Measurements from ENCODE around the gene DTNBP1. TPM values are rescaled to one million over a fixed set of nuclear protein-coding genes. Genes with fewer than 3 reads are reported as not detected.
A peak's percentile ranks its signal among the peaks of the same experiment; 100 is the strongest.

The DTNBP1 gene
- total and polyA plus RNA-seq, 5 donors, result 17.2 to 34.0 (median 24.9) TPM

DNA sequence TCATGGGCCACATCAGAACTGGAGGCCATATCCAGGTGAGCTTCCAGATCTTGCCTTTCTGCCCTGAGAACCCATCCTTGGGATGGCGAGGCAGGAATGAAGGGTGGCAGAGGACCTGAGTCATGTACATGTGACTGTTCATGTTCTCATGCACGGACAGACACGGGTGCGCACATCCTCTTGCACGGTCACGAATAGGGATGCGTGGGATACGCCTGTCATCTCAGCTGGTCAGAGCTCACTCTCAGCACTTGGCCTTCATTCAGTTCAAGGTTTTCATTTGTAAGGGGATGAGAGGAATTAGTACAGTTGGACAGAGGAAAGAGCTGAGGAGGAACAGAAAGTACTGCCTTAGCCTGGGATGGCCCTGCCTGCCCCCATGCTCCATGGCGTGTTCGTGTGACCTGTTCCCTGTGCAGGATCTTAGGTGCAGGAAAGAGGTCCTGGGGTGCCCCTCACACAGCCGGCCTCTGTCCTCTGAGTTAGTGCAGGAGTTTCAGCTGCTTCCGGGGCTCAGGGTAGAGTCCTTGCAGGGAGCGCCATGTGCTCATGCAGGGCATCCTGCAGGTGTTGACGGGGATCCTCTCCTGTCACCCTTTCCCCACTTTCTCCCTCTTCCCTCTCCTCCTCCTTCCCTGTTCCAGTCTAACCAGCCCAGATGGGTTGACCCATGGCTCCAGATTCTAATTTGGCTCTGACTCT is 173.4 kb downstream of the DTNBP1 start:
- ATAC-seq (no peak), DNase-seq (no peak)
- H3K4me1 ChIP-seq (ENCODE audit: control insufficient read depth, insufficient read depth, low read length), result peaks cover 9% of the 10 kb centered on the region
- intact Hi-C loops (cut with DNase I), result no loop called here
- no peaks in the 10 kb centered on the region for H3K9me3 ChIP-seq (ENCODE audit: control insufficient read depth, low read length)
- 87% methylated on average over 14 of the region's 14 CpGs for WGBS
- no peaks in the 10 kb centered on the region for H3K27me3 ChIP-seq (ENCODE audit: control insufficient read depth, insufficient read depth)
- H3K4me3 ChIP-seq (ENCODE audit: low read length), result no peak overlapping the region
- no peak overlapping the region for H3K27ac ChIP-seq (ENCODE audit: low read length)

DNA sequence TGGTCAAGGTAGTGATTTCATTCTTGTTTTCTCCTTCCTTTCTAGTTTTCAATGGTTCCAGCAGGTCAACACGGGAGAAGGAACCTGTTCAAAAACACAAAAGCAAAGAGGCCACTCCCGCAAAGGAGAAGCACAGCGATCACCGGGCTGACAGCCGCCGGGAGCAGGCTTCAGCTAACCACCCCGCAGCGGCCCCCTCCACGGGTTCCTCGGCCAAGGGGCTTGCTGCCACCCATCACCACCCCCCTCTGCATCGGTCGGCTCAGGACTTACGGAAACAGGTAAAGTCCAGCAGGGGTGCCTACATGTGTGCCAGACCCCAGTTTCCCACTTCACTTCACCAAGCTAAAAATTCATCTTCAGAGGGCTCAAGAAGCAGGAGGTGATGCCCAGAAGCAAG is 175.6 kb downstream of the DTNBP1 start:
- WGBS, result 97% methylated on average over 13 of the region's 13 CpGs
- Histone ChIP-seq H3K4me1 (ENCODE audit: control insufficient read depth, insufficient read depth, low read length) (peaks cover 13% of the 10 kb centered on the region), H3K4me3 (ENCODE audit: low read length) (no peak overlapping the region), H3K27me3 (ENCODE audit: control insufficient read depth, insufficient read depth) (no peaks in the 10 kb centered on the region), H3K9me3 (ENCODE audit: control insufficient read depth, low read length) (no peaks in the 10 kb centered on the region), H3K27ac (ENCODE audit: low read length) (no peak overlapping the region)
- DNase-seq, result no peak
- no peak for ATAC-seq
- intact Hi-C loops (cut with DNase I), result no loop called here

DNA sequence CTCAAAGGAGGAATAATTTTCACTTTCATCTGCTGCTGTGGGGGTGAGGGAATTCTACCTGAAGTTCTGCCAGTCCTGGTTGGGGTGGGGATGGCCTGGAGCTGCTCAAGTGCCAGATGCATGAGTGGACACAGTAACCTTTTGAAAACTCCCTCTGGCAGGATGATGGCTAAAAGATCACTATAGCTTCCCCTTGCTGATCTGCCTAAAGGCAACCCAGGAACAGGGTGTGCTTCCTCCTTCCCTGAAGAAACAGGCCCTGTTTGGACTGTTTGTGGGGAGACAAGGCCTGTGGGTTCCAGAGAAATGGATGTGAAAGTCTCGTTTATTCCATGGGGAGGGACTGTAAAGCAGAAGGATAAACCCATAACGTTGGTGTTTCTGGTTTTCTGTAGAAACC is 176.9 kb downstream of the DTNBP1 start:
- intact Hi-C loops (cut with DNase I), result no loop called here
- Histone ChIP-seq H3K9me3 (ENCODE audit: control insufficient read depth, low read length) (no peaks in the 10 kb centered on the region), H3K27me3 (ENCODE audit: control insufficient read depth, insufficient read depth) (no peaks in the 10 kb centered on the region), H3K4me1 (ENCODE audit: control insufficient read depth, insufficient read depth, low read length) (peaks cover 8% of the 10 kb centered on the region), H3K4me3 (ENCODE audit: low read length) (no peak overlapping the region), H3K27ac (ENCODE audit: low read length) (no peak overlapping the region)
- DNase-seq, result no peak
- 71% methylated on average over 2 of the region's 2 CpGs for WGBS
- ATAC-seq, result no peak

DNA sequence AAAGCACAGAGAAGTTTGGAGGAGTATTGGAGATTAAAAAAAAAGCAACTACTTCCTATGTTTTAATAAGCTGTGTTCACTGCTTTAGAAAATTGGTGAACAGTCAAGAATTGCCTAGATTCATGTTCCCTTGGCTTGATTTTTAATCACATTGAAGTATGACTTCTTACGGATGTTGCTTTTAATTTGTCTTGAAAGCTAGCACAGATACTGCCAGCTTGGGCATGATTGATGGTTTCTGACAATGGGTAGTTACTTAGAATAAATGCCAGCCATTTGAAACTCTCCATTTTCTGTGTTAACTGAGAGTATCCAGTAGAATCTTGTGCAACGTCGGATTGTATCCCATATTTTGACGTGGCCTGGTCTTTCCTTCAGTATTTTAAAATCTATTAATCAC is 178.0 kb downstream of the DTNBP1 start:
- ATAC-seq (no peak), DNase-seq (no peak)
- intact Hi-C loops (cut with DNase I), result no loop called here
- 92% methylated on average over 4 of the region's 4 CpGs for WGBS
- no peak overlapping the region for H3K4me3 ChIP-seq (ENCODE audit: low read length)
- peaks cover 8% of the 10 kb centered on the region for H3K4me1 ChIP-seq (ENCODE audit: control insufficient read depth, insufficient read depth, low read length)
- no peaks in the 10 kb centered on the region for H3K27me3 ChIP-seq (ENCODE audit: control insufficient read depth, insufficient read depth)
- no peaks in the 10 kb centered on the region for H3K9me3 ChIP-seq (ENCODE audit: control insufficient read depth, low read length)
- no peak overlapping the region for H3K27ac ChIP-seq (ENCODE audit: low read length)

DNA sequence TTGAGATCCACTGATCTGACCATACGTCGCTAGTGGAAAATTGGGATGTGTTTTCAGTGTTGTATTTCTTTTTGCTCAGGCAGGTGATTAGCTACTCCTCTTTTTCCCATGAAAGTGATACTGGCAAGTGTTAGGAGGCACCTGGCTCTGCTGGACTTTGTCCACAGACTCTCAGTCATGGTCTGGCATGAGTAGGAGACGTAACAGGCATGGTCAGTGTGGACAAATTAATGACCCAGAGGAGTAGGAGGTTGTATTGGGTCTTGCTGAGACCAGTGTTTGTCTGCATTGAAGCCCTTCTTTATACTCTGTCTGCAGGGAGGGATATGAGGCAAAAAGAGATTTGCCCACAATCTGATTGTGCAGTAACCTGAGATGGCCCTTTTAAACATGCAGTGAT is 178.7 kb downstream of the DTNBP1 start:
- no peaks in the 10 kb centered on the region for H3K27me3 ChIP-seq (ENCODE audit: control insufficient read depth, insufficient read depth)
- intact Hi-C loops (cut with DNase I), result no loop called here
- 88% methylated on average over 3 of the region's 3 CpGs for WGBS
- H3K27ac ChIP-seq (ENCODE audit: low read length), result no peak overlapping the region
- DNase-seq (no peak), ATAC-seq (no peak)
- peaks cover 8% of the 10 kb centered on the region for H3K4me1 ChIP-seq (ENCODE audit: control insufficient read depth, insufficient read depth, low read length)
- no peaks in the 10 kb centered on the region for H3K9me3 ChIP-seq (ENCODE audit: control insufficient read depth, low read length)
- H3K4me3 ChIP-seq (ENCODE audit: low read length), result no peak overlapping the region

DNA sequence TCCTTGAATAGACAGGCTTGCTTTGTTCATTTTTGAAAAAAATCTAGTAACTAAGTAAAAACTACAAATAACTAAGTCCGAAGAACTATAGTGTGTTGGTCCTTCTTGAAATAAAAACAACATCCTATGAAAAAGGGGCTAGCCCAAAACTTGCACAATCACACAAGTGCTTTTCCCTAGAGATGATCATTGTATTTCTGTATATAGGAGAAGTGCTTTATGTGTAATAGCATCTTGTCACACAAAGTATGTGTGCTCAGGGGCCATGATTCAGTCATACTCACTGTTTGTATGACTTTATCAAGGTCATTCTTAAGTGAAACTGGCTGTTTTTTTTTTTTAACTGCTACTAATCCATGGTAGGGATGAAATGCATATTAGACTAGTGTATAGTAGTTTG is 179.8 kb downstream of the DTNBP1 start:
- intact Hi-C loops (cut with DNase I), result no loop called here
- H3K27ac ChIP-seq (ENCODE audit: low read length), result no peak overlapping the region
- ATAC-seq (no peak), DNase-seq (no peak)
- no peak overlapping the region for H3K4me3 ChIP-seq (ENCODE audit: low read length)
- WGBS, result 96% methylated on average over 1 of the region's 1 CpG
- no peaks in the 10 kb centered on the region for H3K27me3 ChIP-seq (ENCODE audit: control insufficient read depth, insufficient read depth)
- peaks cover 8% of the 10 kb centered on the region for H3K4me1 ChIP-seq (ENCODE audit: control insufficient read depth, insufficient read depth, low read length)
- no peaks in the 10 kb centered on the region for H3K9me3 ChIP-seq (ENCODE audit: control insufficient read depth, low read length)

DNA sequence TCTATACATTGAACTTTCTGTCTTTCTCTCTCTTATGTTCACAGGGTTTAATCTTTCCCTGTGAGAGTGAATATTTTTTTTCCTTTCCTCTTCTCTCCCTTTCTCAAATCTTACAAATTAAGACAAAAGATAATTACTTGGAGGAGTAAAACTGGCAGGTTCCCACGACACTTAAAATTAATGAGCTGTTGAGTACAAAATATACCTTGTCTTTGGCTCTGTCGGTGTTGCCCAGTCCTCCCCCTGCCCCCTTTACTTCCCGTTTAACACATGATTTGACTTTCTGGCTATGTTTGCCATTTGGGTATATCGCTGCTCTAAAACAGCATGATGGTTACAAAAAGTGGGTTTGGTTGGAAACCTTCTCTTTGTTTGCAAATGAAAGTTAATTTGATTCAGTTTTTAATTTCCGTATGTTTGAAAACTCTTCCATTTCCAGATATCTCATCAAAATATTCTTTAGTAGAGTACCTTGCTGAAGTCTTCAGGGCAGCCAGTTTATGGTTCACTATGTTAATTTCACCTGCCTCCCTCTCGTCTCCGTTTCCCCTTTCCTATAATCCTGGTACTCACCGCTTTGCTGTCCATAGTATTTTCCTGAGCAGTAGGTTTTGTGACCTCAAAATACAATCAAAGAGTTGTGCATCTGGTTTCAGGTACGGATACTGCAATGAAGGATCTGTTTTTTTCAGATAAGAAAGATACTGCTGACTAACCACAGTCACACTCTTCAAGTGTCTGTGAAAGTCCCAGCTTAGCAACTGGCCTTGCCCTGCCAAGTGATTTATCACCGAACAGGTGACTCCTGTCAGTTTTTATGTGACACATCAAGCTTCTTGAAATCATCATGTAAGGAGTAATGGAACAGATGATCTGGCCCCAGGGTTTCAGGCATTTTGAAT is 181.2 kb downstream of the DTNBP1 start:
- H3K27ac ChIP-seq (ENCODE audit: low read length), result no peak overlapping the region
- H3K4me3 ChIP-seq (ENCODE audit: low read length), result no peak overlapping the region
- H3K9me3 ChIP-seq (ENCODE audit: control insufficient read depth, low read length), result no peaks in the 10 kb centered on the region
- peaks cover 10% of the 10 kb centered on the region for H3K4me1 ChIP-seq (ENCODE audit: control insufficient read depth, insufficient read depth, low read length)
- peak; percentile 39 to 55 for ATAC-seq
- intact Hi-C loops (cut with DNase I), result no loop called here
- 72% methylated on average over 10 of the region's 10 CpGs for WGBS
- DNase-seq, result no peak
- no peaks in the 10 kb centered on the region for H3K27me3 ChIP-seq (ENCODE audit: control insufficient read depth, insufficient read depth)

DNA sequence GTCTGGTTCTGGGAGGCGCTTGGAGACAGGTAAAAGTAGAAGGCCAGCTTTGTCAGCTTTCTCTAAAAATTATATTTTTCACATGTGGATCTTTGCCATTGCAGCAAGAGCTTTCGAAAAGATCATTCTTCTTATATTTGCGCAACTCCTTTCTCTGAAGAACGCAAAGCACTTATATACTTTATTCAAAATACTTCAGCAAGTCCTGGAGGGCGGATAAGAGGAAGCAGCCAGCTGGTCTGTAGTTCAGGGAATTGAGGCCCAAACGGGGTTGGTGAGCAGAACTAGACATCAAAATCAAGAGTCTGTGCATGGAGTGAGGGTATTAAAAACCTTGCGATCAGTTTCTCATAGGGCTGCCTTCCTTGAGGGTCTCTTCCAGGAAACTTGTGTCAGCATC is 182.3 kb downstream of the DTNBP1 start:
- no peak for DNase-seq
- ATAC-seq, result no peak
- WGBS, result 86% methylated on average over 7 of the region's 7 CpGs
- Histone ChIP-seq H3K27ac (ENCODE audit: low read length) (no peak overlapping the region), H3K4me3 (ENCODE audit: low read length) (no peak overlapping the region), H3K4me1 (ENCODE audit: control insufficient read depth, insufficient read depth, low read length) (peaks cover 10% of the 10 kb centered on the region), H3K27me3 (ENCODE audit: control insufficient read depth, insufficient read depth) (no peaks in the 10 kb centered on the region), H3K9me3 (ENCODE audit: control insufficient read depth, low read length) (no peaks in the 10 kb centered on the region)
- intact Hi-C loops (cut with DNase I), result no loop called here

DNA sequence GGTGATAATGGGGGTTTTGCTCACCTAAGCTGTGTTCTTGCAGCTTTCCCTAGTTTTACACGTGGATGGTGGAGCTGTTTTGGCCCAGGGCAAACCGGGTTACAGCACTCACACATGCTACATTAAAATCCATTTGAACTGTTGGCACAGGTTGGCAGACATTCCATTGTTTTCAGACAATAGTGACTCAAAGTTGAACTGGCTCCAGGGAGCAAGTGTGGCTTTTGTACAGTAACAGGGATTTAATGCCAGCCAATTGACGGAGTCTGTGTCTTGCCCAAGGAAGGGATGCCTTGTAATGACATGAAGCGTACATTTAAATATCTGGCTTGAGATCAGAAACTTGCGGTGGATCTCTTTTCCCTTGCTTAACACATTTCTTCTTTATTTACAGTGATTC is 183.1 kb downstream of the DTNBP1 start:
- Histone ChIP-seq H3K27me3 (ENCODE audit: control insufficient read depth, insufficient read depth) (no peaks in the 10 kb centered on the region), H3K9me3 (ENCODE audit: control insufficient read depth, low read length) (no peaks in the 10 kb centered on the region), H3K27ac (ENCODE audit: low read length) (no peak overlapping the region), H3K4me1 (ENCODE audit: control insufficient read depth, insufficient read depth, low read length) (peaks cover 13% of the 10 kb centered on the region), H3K4me3 (ENCODE audit: low read length) (no peak overlapping the region)
- no peak for DNase-seq
- no peak for ATAC-seq
- 67% methylated on average over 5 of the region's 5 CpGs for WGBS
- intact Hi-C loops (cut with DNase I), result no loop called here

DNA sequence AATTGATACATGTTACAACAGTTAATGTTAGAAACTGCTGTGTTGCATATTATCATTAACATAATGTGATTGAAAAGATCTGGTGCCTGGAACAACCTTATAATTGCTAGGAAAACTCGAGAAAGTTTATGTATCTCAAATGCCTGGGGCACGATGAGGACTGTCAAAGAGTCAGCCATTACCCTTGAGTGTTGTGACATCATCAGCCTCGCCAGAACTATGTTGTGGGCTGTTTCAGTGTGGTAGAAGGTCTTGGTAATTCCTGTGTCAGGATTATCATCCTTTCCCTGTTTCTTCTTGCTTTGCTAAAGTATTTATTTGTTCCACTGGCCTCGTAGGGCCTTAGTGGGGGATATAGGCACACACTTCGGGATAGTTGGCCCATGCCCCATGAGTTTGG is 185.1 kb downstream of the DTNBP1 start:
- no peaks in the 10 kb centered on the region for H3K27me3 ChIP-seq (ENCODE audit: control insufficient read depth, insufficient read depth)
- no peak overlapping the region for H3K4me3 ChIP-seq (ENCODE audit: low read length)
- peaks cover 11% of the 10 kb centered on the region for H3K4me1 ChIP-seq (ENCODE audit: control insufficient read depth, insufficient read depth, low read length)
- H3K9me3 ChIP-seq (ENCODE audit: control insufficient read depth, low read length), result no peaks in the 10 kb centered on the region
- ATAC-seq, result no peak
- no peak for DNase-seq
- intact Hi-C loops (cut with DNase I), result no loop called here
- H3K27ac ChIP-seq (ENCODE audit: low read length), result no peak overlapping the region
- 76% methylated on average over 5 of the region's 5 CpGs for WGBS

DNA sequence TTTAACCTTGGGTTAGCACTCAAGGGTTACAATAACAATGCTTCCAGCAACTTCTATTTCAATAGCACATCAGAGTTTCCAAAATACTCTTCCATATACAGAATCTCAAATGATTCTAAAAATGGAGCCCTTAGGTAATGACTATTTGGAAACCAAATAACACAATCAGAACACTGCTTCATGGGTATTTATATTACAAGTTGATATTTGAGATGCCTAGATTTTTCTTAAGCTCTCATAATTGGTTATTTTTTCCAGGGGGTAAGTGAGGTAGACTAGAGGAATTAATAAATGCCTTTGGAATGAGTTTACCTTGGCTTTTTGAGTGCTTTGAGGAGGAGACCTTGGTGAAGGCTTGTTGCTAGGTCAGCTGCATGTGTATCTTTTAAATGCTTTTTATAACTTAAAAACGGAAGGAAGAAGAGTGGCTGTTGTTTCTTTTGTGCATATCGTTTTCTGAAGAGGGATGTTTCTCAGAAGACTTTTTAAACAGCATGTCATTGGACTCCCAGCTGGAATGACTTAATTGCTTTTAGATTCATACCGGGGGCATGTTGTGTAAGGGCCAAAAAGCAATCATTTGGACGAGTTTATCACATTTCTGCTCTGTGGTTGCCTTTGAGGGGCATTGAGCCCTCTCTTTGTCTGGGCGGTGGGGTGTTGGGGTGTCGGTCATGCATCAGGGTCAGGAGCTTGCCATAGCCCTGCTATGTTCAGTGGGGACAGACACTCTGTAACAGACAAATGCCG is 186.0 kb downstream of the DTNBP1 start:
- Histone ChIP-seq H3K4me1 (ENCODE audit: control insufficient read depth, insufficient read depth, low read length) (peaks cover 11% of the 10 kb centered on the region), H3K9me3 (ENCODE audit: control insufficient read depth, low read length) (no peaks in the 10 kb centered on the region), H3K27ac (ENCODE audit: low read length) (peak overlapping the region; percentile 20), H3K27me3 (ENCODE audit: control insufficient read depth, insufficient read depth) (no peaks in the 10 kb centered on the region), H3K4me3 (ENCODE audit: low read length) (no peak overlapping the region)
- DNase-seq (no peak), ATAC-seq (no peak)
- intact Hi-C loops (cut with DNase I), result no loop called here
- 51% methylated on average over 7 of the region's 7 CpGs for WGBS
